ENCODE measurements around the gene ASPG. TPM values are rescaled to one million over a fixed set of nuclear protein-coding genes. Genes with fewer than 3 reads are reported as not detected.

The ASPG gene
- polyA plus RNA-seq, 1 donor from 2014 or later: 0.16 TPM

DNA sequence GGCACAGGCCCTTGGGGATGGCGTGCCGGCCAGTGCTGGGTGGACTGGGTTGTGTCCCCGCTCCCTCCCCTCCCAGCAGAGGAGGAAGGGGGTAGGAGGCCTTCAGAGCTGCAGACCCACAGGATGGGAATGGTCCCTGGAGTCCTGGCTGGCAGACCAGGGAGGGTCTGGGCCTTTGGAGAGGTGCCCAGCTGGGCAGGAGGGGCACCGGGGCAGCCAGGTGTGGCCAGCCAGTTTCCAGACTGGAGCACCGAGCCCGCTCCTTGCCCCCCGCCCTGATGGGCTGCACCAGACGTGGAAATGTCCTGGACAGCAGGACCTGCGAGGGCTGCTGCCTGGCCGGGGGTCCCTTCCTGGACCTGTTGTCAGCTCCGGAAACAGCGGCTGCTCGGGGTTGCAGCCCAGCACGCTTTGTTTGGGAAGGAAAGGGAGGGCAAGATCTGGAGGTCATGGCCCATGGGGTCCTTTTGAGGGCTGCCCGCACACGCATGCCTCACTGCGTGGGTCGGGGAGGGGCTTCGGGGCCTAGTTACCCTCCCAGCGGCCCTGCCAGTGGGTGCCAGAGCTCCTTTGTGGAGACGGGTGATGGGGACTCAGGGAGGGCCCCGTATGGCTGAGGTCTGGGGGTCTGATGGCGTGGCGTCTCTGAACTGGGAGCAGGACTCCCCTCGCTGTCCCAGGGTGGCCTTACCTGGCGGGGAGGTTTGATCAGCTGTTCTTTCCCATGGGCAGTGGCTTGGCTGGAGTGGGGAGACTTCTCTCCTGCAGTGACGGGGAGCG is 62.0 kb downstream of the ASPG start:
- no peaks in the 10 kb centered on the region for H4K20me1 ChIP-seq (ENCODE audit: insufficient read depth)
- H3K4me3 ChIP-seq (ENCODE audit: low read length): no peak overlapping the region
- H3K27me3 ChIP-seq (ENCODE audit: insufficient read depth, low read depth, low read length): no peaks in the 10 kb centered on the region
- H3K9me2 ChIP-seq (ENCODE audit: insufficient read depth, low read length): no peaks in the 10 kb centered on the region
- no peak overlapping the region for H2AFZ ChIP-seq (ENCODE audit: low read depth, low read length)
- TF ChIP-seq MXI1 (conservative IDR thresholded peaks at IDR 0.05; ENCODE audit: poor library complexity, severe bottlenecking): no peak
- TF ChIP-seq CTCF (IDR thresholded peaks at IDR 0.05; ENCODE audit: poor library complexity, severe bottlenecking): no peak
- TF ChIP-seq POLR2AphosphoS5 (IDR thresholded peaks at IDR 0.05): no peak
- TF ChIP-seq RAD21 (conservative IDR thresholded peaks at IDR 0.05): no peak
- TF ChIP-seq SMC3 (conservative IDR thresholded peaks at IDR 0.05; ENCODE audit: poor library complexity): no peak
- TF ChIP-seq EP300 (conservative IDR thresholded peaks at IDR 0.05; ENCODE audit: poor library complexity, severe bottlenecking): no peak
- no peak for TF ChIP-seq EZH2 (IDR thresholded peaks at IDR 0.05; ENCODE audit: borderline replicate concordance, insufficient read depth, low read length, poor library complexity, severe bottlenecking)
- no peak for TF ChIP-seq TAF1 (IDR thresholded peaks at IDR 0.05; ENCODE audit: low read depth)
- H3K79me2 ChIP-seq (replicated peaks; ENCODE audit: insufficient read depth, low read length): peaks cover 5% of the 10 kb centered on the region
- H3F3A ChIP-seq (ENCODE audit: insufficient read depth, low read length, poor library complexity, severe bottlenecking): no peaks in the 10 kb centered on the region
- no peak overlapping the region for H3K4me2 ChIP-seq (ENCODE audit: low read length)
- H3K27ac ChIP-seq (ENCODE audit: low read length): no peak overlapping the region
- H3K9me3 ChIP-seq (ENCODE audit: low read length): no peaks in the 10 kb centered on the region
- no peaks in the 10 kb centered on the region for H3K36me3 ChIP-seq (ENCODE audit: insufficient read depth, low read length)
- no peak overlapping the region for H3K9ac ChIP-seq (ENCODE audit: low read length)

DNA sequence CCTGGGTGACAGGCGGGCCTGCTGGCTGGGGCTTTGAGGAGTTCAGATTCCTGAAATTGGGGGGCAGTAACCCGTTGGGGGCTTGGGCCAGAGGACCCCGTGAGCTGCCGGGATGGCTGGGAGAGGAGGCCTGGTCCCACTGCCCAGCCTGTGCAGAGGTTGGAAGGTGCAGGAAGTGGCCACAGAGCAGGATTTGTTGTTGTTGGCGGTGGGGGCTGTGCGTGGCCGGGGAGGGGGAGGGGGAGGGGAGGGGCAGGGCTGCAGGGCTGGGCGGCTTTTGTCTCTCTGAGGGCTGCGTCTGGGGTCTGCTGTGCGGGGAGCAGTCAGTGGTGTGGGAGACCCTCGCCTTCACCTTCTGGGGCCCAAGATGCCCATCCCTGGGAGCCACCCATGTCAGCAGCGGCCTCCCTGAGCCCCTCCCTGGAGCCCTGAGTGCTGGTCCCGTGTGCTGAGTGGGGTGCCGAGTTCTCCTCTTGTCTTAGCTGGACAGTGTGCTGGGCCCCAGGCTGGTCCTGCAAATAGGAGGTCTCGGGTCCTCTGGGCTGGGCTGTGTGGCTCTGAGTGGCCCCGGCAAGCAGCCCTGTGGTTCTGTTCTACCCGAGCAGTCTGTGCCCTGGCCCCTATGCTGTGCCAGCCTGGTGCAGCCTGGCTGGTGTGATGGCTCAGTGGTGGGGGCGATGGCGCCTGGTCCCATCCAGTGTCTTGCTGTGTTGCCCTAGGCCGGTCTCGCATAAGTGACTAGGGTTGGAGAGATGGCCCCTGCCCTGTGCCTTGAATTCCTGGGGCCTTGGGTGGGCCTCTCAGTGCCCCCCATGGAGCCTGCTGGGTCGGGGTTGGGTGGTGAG is 63.2 kb downstream of the ASPG start:
- no peaks in the 10 kb centered on the region for H4K20me1 ChIP-seq (ENCODE audit: insufficient read depth)
- no peaks in the 10 kb centered on the region for H3K27me3 ChIP-seq (ENCODE audit: insufficient read depth, low read depth, low read length)
- no peak overlapping the region for H3K4me2 ChIP-seq (ENCODE audit: low read length)
- H3K79me2 ChIP-seq (replicated peaks; ENCODE audit: insufficient read depth, low read length): peaks cover 5% of the 10 kb centered on the region
- H3F3A ChIP-seq (ENCODE audit: insufficient read depth, low read length, poor library complexity, severe bottlenecking): no peaks in the 10 kb centered on the region
- H3K27ac ChIP-seq (ENCODE audit: low read length): no peak overlapping the region
- no peaks in the 10 kb centered on the region for H3K9me2 ChIP-seq (ENCODE audit: insufficient read depth, low read length)
- no peak overlapping the region for H3K4me3 ChIP-seq (ENCODE audit: low read length)
- no peak overlapping the region for H2AFZ ChIP-seq (ENCODE audit: low read depth, low read length)
- no peaks in the 10 kb centered on the region for H3K9me3 ChIP-seq (ENCODE audit: low read length)
- no peaks in the 10 kb centered on the region for H3K36me3 ChIP-seq (ENCODE audit: insufficient read depth, low read length)
- H3K9ac ChIP-seq (ENCODE audit: low read length): no peak overlapping the region
- TF ChIP-seq SMC3 (conservative IDR thresholded peaks at IDR 0.05; ENCODE audit: poor library complexity): no peak
- TF ChIP-seq CTCF (IDR thresholded peaks at IDR 0.05; ENCODE audit: poor library complexity, severe bottlenecking): no peak
- TF ChIP-seq MXI1 (conservative IDR thresholded peaks at IDR 0.05; ENCODE audit: poor library complexity, severe bottlenecking): no peak

Data from neural cell (in vitro differentiated cells).